Skin of body (tissue), 2 donors: ENCODE data around the gene SLC51B. TPM values are rescaled to one million over a fixed set of nuclear protein-coding genes. Genes with fewer than 3 reads are reported as not detected.
"Not testable (repeated sequence)": the region's sequence is repeated elsewhere in the genome, so short reads cannot be mapped to it uniquely, and the experiment has no call there.

Experiments
- DNase-seq: peaks from one replicate; lab custom pipeline; 2025; lab: John Stamatoyannopoulos, UW
- total RNA-seq: library from RNA; depleted of rRNA; stranded (reverse); fragments of >200 nt; gene quantifications from one replicate; pipeline ENCODE4 v1.2.3, GENCODE V29; 2014

Gene SLC51B
- total RNA-seq, 1 donor from 2014 or later, result not detected

DNA sequence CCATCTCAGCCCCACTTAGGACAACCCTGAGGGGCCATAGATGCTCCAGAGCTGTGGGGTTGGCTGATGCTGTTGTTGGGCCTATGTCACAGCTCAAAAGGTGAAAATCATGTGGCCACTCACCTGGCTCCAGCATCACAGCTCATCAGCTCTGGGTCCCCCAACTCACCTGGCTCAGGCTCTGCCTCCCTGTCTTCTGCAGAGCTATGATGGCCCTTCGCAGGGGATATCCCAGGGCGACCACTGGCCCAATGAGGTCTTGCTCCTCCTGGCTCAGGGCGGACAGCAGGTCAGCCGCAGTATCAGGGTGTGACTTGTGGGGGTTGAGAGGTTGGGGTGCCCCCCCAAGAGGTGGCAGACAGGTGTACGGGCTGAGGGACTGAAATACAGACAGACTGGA, 54.1 kb downstream of the SLC51B start:
- DNase-seq, result no peak

DNA sequence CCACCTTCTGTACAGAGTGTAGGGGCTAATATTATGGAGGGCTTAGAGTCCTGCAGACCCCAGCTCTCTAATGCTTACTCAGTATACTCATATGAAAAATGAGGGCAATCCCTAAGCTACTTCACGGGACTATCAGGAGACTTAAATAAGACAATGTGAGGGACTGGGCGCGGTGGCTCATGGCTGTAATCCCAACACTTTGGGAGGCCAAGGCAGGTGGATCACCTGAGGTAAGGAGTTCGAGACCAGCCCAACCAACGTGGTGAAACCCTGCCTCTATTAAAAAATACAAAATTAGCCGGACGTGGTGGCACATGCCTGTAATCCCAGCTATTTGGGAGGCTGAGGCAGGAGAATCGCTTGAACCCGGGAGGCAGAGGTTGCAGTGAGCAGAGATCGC, 54.6 kb downstream of the SLC51B start:
- DNase-seq, result not testable (repeated sequence)

DNA sequence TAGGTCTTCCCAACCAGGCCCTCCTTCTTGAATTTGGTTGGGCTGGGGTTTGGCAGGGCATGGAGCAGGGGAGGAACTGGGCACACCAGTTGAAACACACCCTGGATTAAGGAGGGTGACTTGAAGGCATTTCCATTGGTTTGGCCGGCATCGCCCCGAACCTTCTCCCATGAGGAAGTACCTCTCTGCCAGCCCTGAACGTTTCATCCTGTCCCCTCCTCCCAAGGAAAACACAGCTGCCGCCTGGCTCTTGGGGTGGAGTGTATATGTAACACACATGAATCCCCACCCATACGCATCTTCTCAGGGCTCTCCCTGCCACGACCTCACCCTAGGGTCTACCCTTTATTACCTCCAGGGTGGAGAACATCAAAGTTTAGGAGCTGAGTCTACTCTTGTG, 55.3 kb downstream of the SLC51B start:
- no peak for DNase-seq

DNA sequence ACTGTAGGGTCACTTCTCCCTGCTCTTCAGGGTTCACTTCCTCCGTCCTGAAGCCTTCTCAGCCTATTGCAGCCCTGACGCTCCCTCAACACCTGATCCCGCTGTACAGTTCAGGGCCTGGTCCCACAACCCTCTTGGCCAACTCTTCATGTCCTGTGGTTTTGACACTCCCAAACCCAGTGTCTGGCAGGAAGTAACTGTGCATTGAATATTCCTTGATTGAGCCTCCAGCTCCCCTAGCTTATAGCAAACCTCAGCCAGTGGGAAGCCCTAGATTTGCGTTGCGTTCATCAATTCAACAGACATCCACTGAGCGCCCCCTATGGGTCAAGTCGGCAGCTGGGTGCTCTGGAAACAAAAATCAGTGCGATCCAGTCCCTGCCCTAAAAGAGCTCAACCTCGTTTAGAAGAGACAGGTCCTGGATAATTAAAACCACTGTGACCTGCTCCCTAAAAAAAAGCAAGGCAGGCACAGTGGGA, 56.3 kb downstream of the SLC51B start:
- peak; percentile 54 for DNase-seq

DNA sequence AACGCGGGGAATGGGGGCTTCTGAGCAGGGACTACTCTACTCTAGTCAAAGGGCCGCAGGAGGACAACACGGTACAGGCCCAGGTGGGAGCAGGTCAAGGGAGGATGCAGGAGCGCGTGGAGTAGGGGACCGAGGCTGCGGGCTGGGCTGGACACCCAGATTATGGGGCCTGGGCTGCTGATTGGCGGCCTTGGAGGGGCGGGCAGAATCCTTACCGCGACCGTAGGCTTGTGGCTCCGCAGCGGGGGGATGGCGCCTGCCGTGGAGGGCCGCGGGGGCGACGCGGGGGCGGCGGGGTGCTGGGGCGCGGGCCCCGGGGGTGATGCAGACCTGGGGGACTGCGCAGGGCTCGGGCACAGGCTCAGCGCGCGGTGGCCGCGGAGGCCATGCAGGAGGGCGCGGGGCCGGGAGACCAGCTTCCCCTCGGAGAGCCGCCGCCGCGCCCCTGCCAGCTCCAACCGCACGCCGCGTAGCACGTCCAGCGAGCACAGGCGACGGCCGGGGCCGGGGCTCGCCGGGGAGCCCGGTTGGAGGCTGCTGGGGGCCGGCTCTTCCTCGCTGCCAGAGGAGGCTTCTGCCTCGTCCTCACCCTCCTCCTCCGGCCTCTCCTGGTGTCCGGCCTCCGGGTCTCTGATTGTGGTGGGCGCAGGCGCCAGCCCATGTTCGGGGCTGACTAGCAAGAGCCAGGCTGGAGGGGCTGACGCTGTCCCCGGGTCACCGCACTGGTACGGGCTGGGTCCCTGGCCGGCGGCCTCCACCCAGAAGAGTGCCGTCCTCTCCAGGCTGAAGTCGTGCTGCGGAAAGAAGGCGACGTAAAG, 56.9 kb downstream of the SLC51B start:
- no peak for DNase-seq

DNA sequence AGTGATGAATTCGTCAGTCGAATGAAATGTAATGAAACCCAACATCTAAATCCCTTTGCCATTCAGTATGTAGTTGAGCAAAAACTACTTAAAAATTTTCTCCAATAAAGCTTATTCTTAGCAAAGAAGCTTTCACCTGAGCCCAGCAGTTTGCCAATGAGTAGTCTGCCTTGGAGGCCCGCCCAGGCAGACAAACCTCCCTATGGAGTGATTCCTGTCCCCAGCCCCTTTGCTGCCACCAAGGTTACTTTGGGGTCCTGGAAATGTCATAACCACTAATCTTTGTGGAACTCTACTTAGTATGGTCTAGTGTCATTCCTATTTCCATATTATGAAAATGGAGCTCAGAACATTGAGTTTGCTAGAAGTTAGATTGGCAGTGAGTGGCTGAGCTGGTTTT, 57.7 kb downstream of the SLC51B start:
- DNase-seq, result no peak

Other genes with a start within 250 kb of the SLC51B start
- gene PIF1, start 219.7 kb upstream of the SLC51B start, total RNA-seq, result 1.9 TPM
- 15.6 TPM for gene PLEKHO2, start 203.5 kb upstream of the SLC51B start, total RNA-seq
- 3.6 TPM for gene ANKDD1A, start 133.5 kb upstream of the SLC51B start, total RNA-seq
- gene SPG21, start 55.5 kb upstream of the SLC51B start, total RNA-seq, result 49.9 TPM
- gene MTFMT, start 15.7 kb upstream of the SLC51B start, total RNA-seq, result 8.4 TPM
- gene RASL12, start 22.6 kb downstream of the SLC51B start, total RNA-seq, result 12.5 TPM
- 0.30 TPM for gene KBTBD13, start 31.4 kb downstream of the SLC51B start, total RNA-seq
- gene UBAP1L, start 69.8 kb downstream of the SLC51B start, total RNA-seq, result 2.2 TPM
- 10.9 TPM for gene PDCD7, start 88.4 kb downstream of the SLC51B start, total RNA-seq
- gene CLPX, start 140.0 kb downstream of the SLC51B start, total RNA-seq, result 65.6 TPM
- gene CILP, start 166.1 kb downstream of the SLC51B start, total RNA-seq, result 24.4 TPM
- 6.8 TPM for gene PARP16, start 241.5 kb downstream of the SLC51B start, total RNA-seq